Endothelial cell of umbilical vein (primary cell): ENCODE results near the gene IL17RD. TPM values are rescaled to one million over a fixed set of nuclear protein-coding genes. Genes with fewer than 3 reads are reported as not detected.

ENCODE experiments used
- BruUV-seq: library from RNA; stranded (reverse); fragments of 400-500 nt; replicated peaks from 2 replicates; lab custom pipeline; 2021; lab: Mats Ljungman, UMichigan
- CTCF ChIA-PET: fragments of 300-600, 350-600 bp; sonication (Branson Sonifier 250); formaldehyde crosslinking; loops from one replicate; lab custom pipeline; 2021; ENCODE audit warnings: antibody characterized with exemption, inconsistent platforms; lab: Charles Lee
- POLR2A ChIA-PET: fragments of 300-600, 350-600 bp; sonication (Branson Sonifier 250); formaldehyde crosslinking; loops from one replicate; lab custom pipeline; 2021; ENCODE audit warnings: antibody characterized with exemption, inconsistent platforms; lab: Charles Lee
- DNase-seq: peaks from one replicate; pipeline ENCODE4 v3.0.0-alpha.2; 2011; ENCODE audit warnings: low read depth, low spot score
- FAIRE-seq: peaks from 2 replicates; lab custom pipeline; 2011; peaks lifted over from hg19 to GRCh38; lab: Jason Lieb, UNC
- H2AFZ ChIP-seq: 2 replicates; pipeline ENCODE4 v1.6.0; 2012; ENCODE audit warnings: low read depth, low read length, control low read depth, inconsistent platforms
- H3K27ac ChIP-seq: 2 replicates; pipeline ENCODE4 v1.5.1; 2011; ENCODE audit warnings: low read depth, mild to moderate bottlenecking, control low read depth, low read length, moderate library complexity; ENCODE audit not compliant: insufficient read depth
- H3K27me3 ChIP-seq, 2 experiments: 2 replicates each; pipeline versions ENCODE4 v1.6.0 to v1.6.1; 2011; ENCODE audit warnings: low read length in 2 of 2, mixed read lengths in 1 of 2; ENCODE audit not compliant: control insufficient read depth in 2 of 2, insufficient read depth in 2 of 2
- H3K36me3 ChIP-seq, 2 experiments: 2 replicates in 1 of 2; 3 replicates in 1 of 2; pipeline ENCODE4 v1.5.1; 2011; ENCODE audit warnings: low read length in 2 of 2, mild to moderate bottlenecking in 1 of 2, moderate library complexity in 1 of 2; ENCODE audit not compliant: control insufficient read depth in 2 of 2, insufficient read depth in 2 of 2; ENCODE audit errors: extremely low read depth in 1 of 2
- H3K4me1 ChIP-seq: 3 replicates; pipeline ENCODE4 v1.5.1; 2011; ENCODE audit warnings: mild to moderate bottlenecking, low read length; ENCODE audit not compliant: control insufficient read depth, insufficient read depth; ENCODE audit errors: extremely low read depth
- H3K4me2 ChIP-seq: 2 replicates; pipeline ENCODE4 v1.6.1; 2011; ENCODE audit warnings: low read length, control low read depth, mixed read lengths; ENCODE audit not compliant: insufficient read depth
- H3K4me3 ChIP-seq, 3 experiments: fragments of 200-600 bp in 1 of 3; sonication (generic), shearing (Covaris generic) in 1 of 3; replicated peaks in 1 of 3; 2 replicates each; pipeline ENCODE4 v1.5.1; 2011 to 2016; ENCODE audit warnings: control low read depth in 3 of 3, low read length in 3 of 3, mild to moderate bottlenecking in 2 of 3, inconsistent platforms in 1 of 3, low read depth in 1 of 3, moderate library complexity in 1 of 3; ENCODE audit not compliant: insufficient read depth in 1 of 3
- H3K79me2 ChIP-seq: 2 replicates; pipeline ENCODE4 v1.6.0; 2012; ENCODE audit warnings: low read length, inconsistent platforms; ENCODE audit not compliant: control insufficient read depth, insufficient read depth
- H3K9ac ChIP-seq: replicated peaks from 2 replicates; pipeline ENCODE3; 2011; ENCODE audit warnings: low read length, control low read depth; ENCODE audit not compliant: insufficient read depth; ENCODE audit errors: extremely low read depth
- H3K9me1 ChIP-seq: replicated peaks from 3 replicates; pipeline ENCODE4 v1.6.0; 2011; ENCODE audit warnings: mild to moderate bottlenecking, low read length; ENCODE audit not compliant: control insufficient read depth, insufficient read depth; ENCODE audit errors: extremely low read depth
- H3K9me3 ChIP-seq: replicated peaks from 2 replicates; pipeline ENCODE4 v1.5.1; 2012; ENCODE audit warnings: low read length, inconsistent platforms; ENCODE audit not compliant: control insufficient read depth, insufficient read depth
- H4K20me1 ChIP-seq: replicated peaks from 2 replicates; pipeline ENCODE3; 2011; ENCODE audit warnings: mild to moderate bottlenecking, low read length; ENCODE audit not compliant: control insufficient read depth, insufficient read depth; ENCODE audit errors: extremely low read depth
- EZH2 ChIP-seq: IDR thresholded peaks from 2 replicates; pipeline ENCODE4 v1.6.1; 2012; ENCODE audit warnings: borderline replicate concordance, low read depth, mild to moderate bottlenecking, moderate library complexity, low read length, inconsistent platforms; ENCODE audit not compliant: severe bottlenecking
- FOS ChIP-seq: IDR thresholded peaks from 2 replicates; pipeline ENCODE4 v1.6.1; 2011; ENCODE audit warnings: mild to moderate bottlenecking, low read length, moderate library complexity, borderline replicate concordance; ENCODE audit not compliant: insufficient read depth
- GATA2 ChIP-seq: IDR thresholded peaks from 2 replicates; pipeline ENCODE4 v1.7.0; 2011; ENCODE audit warnings: low read depth, mild to moderate bottlenecking, moderate library complexity, mixed read lengths, low read length; ENCODE audit not compliant: insufficient read length, insufficient read depth
- JUN ChIP-seq: IDR thresholded peaks from 2 replicates; pipeline ENCODE4 v1.6.1; 2011; ENCODE audit warnings: borderline replicate concordance, low read depth; ENCODE audit not compliant: insufficient read length, insufficient read depth
- MYC ChIP-seq: IDR thresholded peaks from one replicate; pipeline ENCODE4 v1.6.1; 2011; ENCODE audit warnings: mild to moderate bottlenecking, low read depth, low read length
- POLR2A ChIP-seq: IDR thresholded peaks from 2 replicates; pipeline ENCODE4 v1.6.1; 2012; ENCODE audit warnings: low read depth, mild to moderate bottlenecking, control low read depth, low read length
- POLR2AphosphoS5 ChIP-seq: IDR thresholded peaks from 2 replicates; pipeline ENCODE4 v1.6.1; 2012; ENCODE audit warnings: low read depth, mild to moderate bottlenecking, control low read depth, low read length, moderate library complexity; ENCODE audit not compliant: insufficient read depth
- dilution Hi-C: fragments of 300-500 bp; cut with MboI; formaldehyde crosslinking; loops from one replicate; pipeline ENCODE4 v1.15.0; 2019; ENCODE audit warnings: low sequenced_read_pairs; ENCODE audit not compliant: extremely low pct_ligation_motif_present
- intact Hi-C: fragments of 100-400 bp; cut with micrococcal nuclease; formaldehyde crosslinking; loops from one replicate; pipeline ENCODE4 v1.10.0; 2022
- polyA plus RNA-seq, 4 experiments: library from polyadenylated mRNA; depleted of rRNA in 3 of 4; stranded (reverse) in 3 of 4; unstranded in 1 of 4; fragments of >200 nt; gene quantifications; 2 replicates each; pipeline versions ENCODE4 v1.2.1 to v1.2.3, GENCODE V29; 2011 to 2012; ENCODE audit warnings: missing spikeins in 1 of 4
- total RNA-seq: library from RNA; stranded (reverse); gene quantifications from 2 replicates; pipeline ENCODE4 v1.2.3, GENCODE V29; 2021
- TF ChIP-seq, protein P1 (sequence below), 2 donors: IDR thresholded peaks; 1 replicate in 1 of 2; 2 replicates in 1 of 2; pipeline ENCODE4 v1.5.1; 2011; ENCODE audit warnings: low read length in 2 of 2, mild to moderate bottlenecking in 2 of 2, moderate library complexity in 2 of 2, control low read depth in 1 of 2, inconsistent platforms in 1 of 2, low read depth in 1 of 2; ENCODE audit not compliant: insufficient read depth in 1 of 2; ENCODE audit errors: extremely low read depth in 1 of 2
- TF ChIP-seq, protein P2 (sequence below): IDR thresholded peaks from 2 replicates; pipeline ENCODE4 v1.6.1; 2011; ENCODE audit not compliant: insufficient read depth, insufficient read length

The IL17RD gene
- total and polyA plus RNA-seq, 2 donors (not counting 3 experiments of a cell fraction or from before 2014, with no cell fraction given): 0.36 to 0.93 TPM

DNA sequence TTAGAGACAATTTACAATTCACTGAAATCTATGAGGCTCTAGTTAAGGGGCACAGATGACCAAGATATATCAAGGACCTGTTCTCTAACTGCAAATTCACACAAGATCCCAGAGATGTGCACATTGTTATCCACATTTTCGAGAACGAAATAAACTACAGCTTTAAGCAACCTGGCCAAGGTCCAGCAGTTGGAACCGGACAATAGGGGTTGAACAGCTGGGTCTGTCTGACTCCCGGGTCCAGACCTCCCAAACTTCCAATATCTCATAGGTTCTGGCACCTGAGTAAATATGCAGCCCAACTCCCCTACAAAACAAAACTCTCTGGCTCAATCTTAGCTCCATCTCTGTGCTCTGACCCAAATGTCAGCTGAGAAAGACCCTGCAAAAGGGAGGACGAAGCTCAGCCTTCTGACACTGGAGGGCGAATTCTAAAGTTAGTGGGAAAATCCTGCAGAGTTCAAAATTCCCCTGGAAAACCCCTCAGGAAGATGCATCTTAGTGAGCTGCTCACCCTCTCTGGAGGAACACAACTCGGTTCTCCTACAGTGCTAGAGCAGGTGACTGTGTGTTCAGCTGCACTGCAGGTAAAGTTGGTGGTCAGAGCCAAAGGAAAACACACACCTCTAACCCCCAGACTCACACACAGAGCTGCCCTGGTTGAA is 118.9 kb downstream of the IL17RD start:
- POLR2A ChIA-PET: no interaction called here

More for the DNA sequence above, 118.9 kb downstream of the IL17RD start:
- CTCF ChIA-PET: interaction anchor here (0.6 to 1.0 kb wide), 4 partner anchors 11 to 51 kb away, joined by 3 read pairs; no protein-coding TSS in a partner anchor
- Histone ChIP-seq H4K20me1 (no peaks in the 10 kb centered on the region), H3K9me3 (no peaks in the 10 kb centered on the region), H3K27me3 (peaks cover 0 to 8% of the 10 kb centered on the region in 2 experiments), H3K36me3 (no peaks in the 10 kb centered on the region), H2AFZ (no peak overlapping the region), H3K4me2 (no peak overlapping the region), H3K79me2 (no peaks in the 10 kb centered on the region), H3K4me1 (no peaks in the 10 kb centered on the region), H3K27ac (no peak overlapping the region), H3K9ac (no peak overlapping the region), H3K9me1 (no peaks in the 10 kb centered on the region), H3K4me3 (no peak overlapping the region)
- TF ChIP-seq GATA2: no peak
- TF ChIP-seq, protein P1, sequence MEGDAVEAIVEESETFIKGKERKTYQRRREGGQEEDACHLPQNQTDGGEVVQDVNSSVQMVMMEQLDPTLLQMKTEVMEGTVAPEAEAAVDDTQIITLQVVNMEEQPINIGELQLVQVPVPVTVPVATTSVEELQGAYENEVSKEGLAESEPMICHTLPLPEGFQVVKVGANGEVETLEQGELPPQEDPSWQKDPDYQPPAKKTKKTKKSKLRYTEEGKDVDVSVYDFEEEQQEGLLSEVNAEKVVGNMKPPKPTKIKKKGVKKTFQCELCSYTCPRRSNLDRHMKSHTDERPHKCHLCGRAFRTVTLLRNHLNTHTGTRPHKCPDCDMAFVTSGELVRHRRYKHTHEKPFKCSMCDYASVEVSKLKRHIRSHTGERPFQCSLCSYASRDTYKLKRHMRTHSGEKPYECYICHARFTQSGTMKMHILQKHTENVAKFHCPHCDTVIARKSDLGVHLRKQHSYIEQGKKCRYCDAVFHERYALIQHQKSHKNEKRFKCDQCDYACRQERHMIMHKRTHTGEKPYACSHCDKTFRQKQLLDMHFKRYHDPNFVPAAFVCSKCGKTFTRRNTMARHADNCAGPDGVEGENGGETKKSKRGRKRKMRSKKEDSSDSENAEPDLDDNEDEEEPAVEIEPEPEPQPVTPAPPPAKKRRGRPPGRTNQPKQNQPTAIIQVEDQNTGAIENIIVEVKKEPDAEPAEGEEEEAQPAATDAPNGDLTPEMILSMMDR (IDR thresholded peaks at IDR 0.05; ENCODE audit: extremely low read depth in 1 of 2, insufficient read depth in 1 of 2, low read depth in 1 of 2, low read length in 2 of 2): no peak
- no peak for TF ChIP-seq EZH2
- no peak for TF ChIP-seq POLR2AphosphoS5
- no peak for TF ChIP-seq POLR2A
- no peak for TF ChIP-seq FOS
- TF ChIP-seq, protein P2, sequence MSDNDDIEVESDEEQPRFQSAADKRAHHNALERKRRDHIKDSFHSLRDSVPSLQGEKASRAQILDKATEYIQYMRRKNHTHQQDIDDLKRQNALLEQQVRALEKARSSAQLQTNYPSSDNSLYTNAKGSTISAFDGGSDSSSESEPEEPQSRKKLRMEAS: no peak
- no peak for TF ChIP-seq MYC
- TF ChIP-seq JUN: no peak
- BruUV-seq: no TSS peak
- peak; percentile 4 for FAIRE-seq
- intact Hi-C loops: no loop called here
- DNase-seq: no peak
- dilution Hi-C loops: no loop called here
